Measurements from ENCODE around the gene TM6SF1. TPM values are rescaled to one million over a fixed set of nuclear protein-coding genes. Genes with fewer than 3 reads are reported as not detected.

TM6SF1 gene
- total and polyA plus RNA-seq, 4 donors: 0.65 to 2.1 (median 1.3) TPM

- Histone ChIP-seq H3K9me3 (ENCODE audit: control insufficient read depth in 4 of 4, low read length in 3 of 4) (no peaks in the 10 kb centered on the region), H3K4me3 (ENCODE audit: low read depth in 1 of 3, low read length in 3 of 3) (no peak overlapping the region), H3K9ac (ENCODE audit: low read depth in 1 of 2, low read length in 2 of 2) (no peak overlapping the region), H3K27me3 (ENCODE audit: control insufficient read depth in 4 of 4, insufficient read depth in 4 of 4, low read length in 3 of 4) (peaks cover 0 to 3% (median 2%) of the 10 kb centered on the region in 4 donors), H3K36me3 (ENCODE audit: control insufficient read depth in 4 of 4, insufficient read depth in 3 of 4, low read depth in 1 of 4, low read length in 3 of 4) (no peaks in the 10 kb centered on the region), H3K4me1 (ENCODE audit: control insufficient read depth in 4 of 4, insufficient read depth in 4 of 4, low read length in 3 of 4) (peaks cover 1 to 15% (median 4%) of the 10 kb centered on the region in 4 donors), H3K27ac (ENCODE audit: low read depth in 1 of 2, low read length in 2 of 2) (no peak overlapping the region)
- TF ChIP-seq EGR1 (IDR thresholded peaks at IDR 0.05; ENCODE audit: low read depth in 2 of 2) (no peak), GABPA (IDR thresholded peaks at IDR 0.05 in 1 of 2, conservative IDR thresholded peaks at IDR 0.05 in 1 of 2) (no peak), YY1 (IDR thresholded peaks at IDR 0.05) (no peak), TAF1 (conservative IDR thresholded peaks at IDR 0.05) (no peak), REST (IDR thresholded peaks at IDR 0.05) (no peak), RXRA (IDR thresholded peaks at IDR 0.05) (no peak), JUND (IDR thresholded peaks at IDR 0.05) (no peak), FOXA2 (IDR thresholded peaks at IDR 0.05) (no peak), HNF4A (conservative IDR thresholded peaks at IDR 0.05) (no peak), HNF4G (IDR thresholded peaks at IDR 0.05) (no peak), ATF3 (IDR thresholded peaks at IDR 0.05) (no peak), CTCF (IDR thresholded peaks at IDR 0.05; ENCODE audit: low read depth, low read length, missing input control) (no peak), MAX (IDR thresholded peaks at IDR 0.05) (no peak), SP1 (IDR thresholded peaks at IDR 0.05) (no peak)
- WGBS: 68% methylated on average over 8 of the region's 8 CpGs
- no peak for DNase-seq (ENCODE audit: low spot score)
These were observed 4.9 kb downstream of the TM6SF1 start for GRCh38 chr15:83112233-83112955.

- Histone ChIP-seq H3K36me3 (ENCODE audit: control insufficient read depth in 4 of 4, insufficient read depth in 3 of 4, low read depth in 1 of 4, low read length in 3 of 4) (no peaks in the 10 kb centered on the region), H3K4me3 (ENCODE audit: low read depth in 1 of 3, low read length in 3 of 3) (no peak overlapping the region)
- WGBS: 34% methylated on average over 3 of the region's 3 CpGs
These were observed 5.5 kb downstream of the TM6SF1 start for GRCh38 chr15:83112956-83113299.

More at GRCh38 chr15:83112956-83113299, 5.5 kb downstream of the TM6SF1 start:
- no peak for TF ChIP-seq EGR1 (IDR thresholded peaks at IDR 0.05; ENCODE audit: low read depth in 2 of 2)
- peak; percentile 96 for TF ChIP-seq NR2F2 (IDR thresholded peaks at IDR 0.05)
- no peak for TF ChIP-seq RAD21 (IDR thresholded peaks at IDR 0.05)
- no peak overlapping the region for H3K9ac ChIP-seq (ENCODE audit: low read depth in 1 of 2, low read length in 2 of 2)
- no peak for DNase-seq (ENCODE audit: low spot score)
- H3K27me3 ChIP-seq (ENCODE audit: control insufficient read depth in 4 of 4, insufficient read depth in 4 of 4, low read length in 3 of 4): peaks cover 0 to 3% (median 1%) of the 10 kb centered on the region in 4 donors
- no peak overlapping the region for H3K27ac ChIP-seq (ENCODE audit: low read depth in 1 of 2, low read length in 2 of 2)
- peaks cover 1 to 10% (median 3%) of the 10 kb centered on the region in 4 donors for H3K4me1 ChIP-seq (ENCODE audit: control insufficient read depth in 4 of 4, insufficient read depth in 4 of 4, low read length in 3 of 4)
- no peaks in the 10 kb centered on the region for H3K9me3 ChIP-seq (ENCODE audit: control insufficient read depth in 4 of 4, low read length in 3 of 4)
